Colonic mucosa (tissue), 4 donors: ENCODE results near the gene KCNJ13. TPM values are rescaled to one million over a fixed set of nuclear protein-coding genes. Genes with fewer than 3 reads are reported as not detected.

Experiments used
- DNase-seq: peaks from one replicate; pipeline ENCODE4 v3.0.0-alpha.2; 2020
- H3K27ac ChIP-seq: fragments of 200-600 bp; one replicate; pipeline ENCODE4 v1.8.0; 2021
- H3K27me3 ChIP-seq: fragments of 200-600 bp; one replicate; pipeline ENCODE4 v1.8.0; 2021
- H3K36me3 ChIP-seq: fragments of 200-600 bp; one replicate; pipeline ENCODE4 v1.8.0; 2021
- H3K4me1 ChIP-seq: fragments of 200-600 bp; one replicate; pipeline ENCODE4 v1.8.0; 2021; ENCODE audit warnings: mild to moderate bottlenecking
- H3K4me3 ChIP-seq: fragments of 200-600 bp; one replicate; pipeline ENCODE4 v1.8.0; 2021
- H3K9ac ChIP-seq, 2 donors: one replicate each; pipeline ENCODE4 v1.7.0; 2013; ENCODE audit warnings: control low read depth in 2 of 2, low read depth in 2 of 2, low read length in 2 of 2
- H3K9me3 ChIP-seq: fragments of 200-600 bp; one replicate; pipeline ENCODE4 v1.8.0; 2021
- CTCF ChIP-seq: fragments of 200-600 bp; IDR thresholded peaks from one replicate; pipeline ENCODE4 v1.8.0; 2022; ENCODE audit warnings: antibody characterized with exemption, mild to moderate bottlenecking
- intact Hi-C: fragments of 100-400 bp; cut with DNase I; formaldehyde crosslinking; loops from one replicate; pipeline ENCODE4 v1.14.1; 2022
- total RNA-seq, 2 donors: library from RNA; stranded (reverse); fragmentation: NEBNext Ultra II Directional in 1 of 2; extraction: Animal tissue kit (Norgen Biotek cat#: 25700) in 1 of 2; gene quantifications; one replicate each; pipeline ENCODE4 v1.2.1, GENCODE V29; 2021
- donor health status: healthy.
- donor health status: DM: no; HTN: no; CAD: no.
- donor health status: DM: no; HTN: no; CAD: no.

The KCNJ13 gene
- total RNA-seq, 2 donors from 2014 or later = 0.32 TPM; not detected in 1

GRCh38 chr2:232809349-232810124 is 33.2 kb upstream of the KCNJ13 start:
- intact Hi-C loops = no loop called here
- DNase-seq = no peak
- Histone ChIP-seq H3K4me1 (no peaks in the 10 kb centered on the region), H3K4me3 (no peak overlapping the region), H3K36me3 (peaks cover 3% of the 10 kb centered on the region), H3K27me3 (no peaks in the 10 kb centered on the region), H3K27ac (no peak overlapping the region), H3K9ac (no peak overlapping the region), H3K9me3 (no peaks in the 10 kb centered on the region)
- TF ChIP-seq CTCF = no peak

DNA sequence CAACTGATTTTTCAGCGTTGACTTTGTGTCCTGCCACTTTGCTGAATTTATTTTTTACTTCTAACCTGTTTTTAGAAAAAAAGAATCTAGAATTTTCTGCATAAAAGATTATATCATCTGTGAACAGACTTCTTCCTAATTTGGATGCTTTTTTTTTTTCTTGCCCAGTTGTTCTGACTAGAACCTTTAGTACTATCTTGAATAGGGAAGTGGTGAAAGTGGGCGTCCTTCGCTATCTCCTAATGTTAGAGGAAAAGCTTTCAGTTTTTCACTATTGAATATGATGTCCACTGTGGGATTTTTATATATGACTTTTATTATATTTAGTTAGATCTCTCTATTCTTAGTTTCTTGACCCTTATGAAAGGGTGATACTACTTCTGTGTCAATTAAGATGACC is 25.7 kb upstream of the KCNJ13 start:
- Histone ChIP-seq H3K9ac (no peak overlapping the region), H3K9me3 (no peaks in the 10 kb centered on the region), H3K4me1 (peaks cover 7% of the 10 kb centered on the region), H3K27ac (no peak overlapping the region), H3K4me3 (no peak overlapping the region), H3K36me3 (no peaks in the 10 kb centered on the region), H3K27me3 (no peaks in the 10 kb centered on the region)
- TF ChIP-seq CTCF = no peak
- DNase-seq = no peak
- intact Hi-C loops = no loop called here

GRCh38 chr2:232800166-232800565 is 23.8 kb upstream of the KCNJ13 start:
- Histone ChIP-seq H3K4me3 (no peak overlapping the region), H3K4me1 (peaks cover 7% of the 10 kb centered on the region), H3K9me3 (no peaks in the 10 kb centered on the region), H3K27ac (no peak overlapping the region), H3K27me3 (no peaks in the 10 kb centered on the region), H3K9ac (no peak overlapping the region), H3K36me3 (no peaks in the 10 kb centered on the region)
- no peak for TF ChIP-seq CTCF
- intact Hi-C loops = no loop called here
- no peak for DNase-seq

GRCh38 chr2:232798187-232798586 is 21.8 kb upstream of the KCNJ13 start:
- intact Hi-C loops = no loop called here
- no peak for TF ChIP-seq CTCF
- H3K9ac ChIP-seq = no peak overlapping the region
- H3K9me3 ChIP-seq = no peaks in the 10 kb centered on the region
- no peaks in the 10 kb centered on the region for H3K27me3 ChIP-seq
- H3K4me1 ChIP-seq = peaks cover 7% of the 10 kb centered on the region
- no peaks in the 10 kb centered on the region for H3K36me3 ChIP-seq
- peak; percentile 29 for DNase-seq
- H3K27ac ChIP-seq = no peak overlapping the region
- no peak overlapping the region for H3K4me3 ChIP-seq

DNA sequence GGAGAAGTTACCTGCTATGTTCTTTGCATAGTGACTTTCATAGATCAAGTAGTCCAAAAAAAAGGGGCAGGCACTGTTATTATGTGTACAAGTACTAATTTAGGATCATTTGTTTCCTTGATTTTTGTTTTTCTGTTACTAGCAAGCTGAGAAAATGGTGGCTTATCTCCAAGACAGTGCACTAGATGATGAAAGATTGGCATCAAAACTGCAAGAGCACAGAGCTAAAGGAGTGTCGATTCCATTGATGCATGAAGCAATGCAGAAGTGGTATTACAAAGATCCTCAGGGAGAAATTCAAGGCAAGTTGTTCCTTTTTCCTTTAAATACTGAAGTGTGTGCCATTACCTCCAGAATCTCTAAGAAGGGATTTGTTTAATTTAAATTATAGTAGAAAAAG is 19.6 kb upstream of the KCNJ13 start:
- intact Hi-C loops = no loop called here
- Histone ChIP-seq H3K9me3 (no peaks in the 10 kb centered on the region), H3K4me3 (no peak overlapping the region), H3K9ac (no peak overlapping the region), H3K36me3 (peaks cover 8% of the 10 kb centered on the region), H3K27ac (no peak overlapping the region), H3K4me1 (peaks cover 7% of the 10 kb centered on the region), H3K27me3 (no peaks in the 10 kb centered on the region)
- no peak for TF ChIP-seq CTCF
- DNase-seq = no peak
